Fibroblast of the aortic adventitia (primary cell): Measurements from ENCODE around the gene POLR2C. TPM values are rescaled to one million over a fixed set of nuclear protein-coding genes. Genes with fewer than 3 reads are reported as not detected.

Experiments used
- DNase-seq: peaks from one replicate; pipeline ENCODE4 v3.0.0-alpha.2; 2010; ENCODE audit warnings: low read depth
- H3K4me3 ChIP-seq: 2 replicates; pipeline ENCODE4 v1.5.1; 2011; ENCODE audit warnings: low read depth, mild to moderate bottlenecking, control low read depth, low read length, moderate library complexity
- CTCF ChIP-seq: IDR thresholded peaks from 2 replicates; pipeline ENCODE4 v1.5.1; 2011; ENCODE audit warnings: mild to moderate bottlenecking, low read length, control low read depth, inconsistent platforms; ENCODE audit not compliant: insufficient read depth
- total RNA-seq: library from RNA; depleted of rRNA; stranded (reverse); fragments of >200 nt; gene quantifications from 2 replicates; pipeline ENCODE4 v1.2.3, GENCODE V29; 2012; ENCODE audit warnings: low replicate concordance

Gene POLR2C
- total RNA-seq, 1 donor: 76.6 TPM

GRCh38 chr16:57519796-57520360, 57.4 kb downstream of the POLR2C start:
- H3K4me3 ChIP-seq: no peak overlapping the region
- DNase-seq: peak; percentile 69
- TF ChIP-seq CTCF: peak; percentile 98

Other genes starting within 250 kb of the POLR2C start
- gene ARL2BP, start 217.4 kb upstream of the POLR2C start, total RNA-seq: 65.3 and 127 TPM in 2 replicates
- under 0.01 TPM in 1 of 2 replicates, not detected in the other for gene PLLP, start 178.0 kb upstream of the POLR2C start, total RNA-seq
- not detected in 2 replicates for gene CCL22, start 103.9 kb upstream of the POLR2C start, total RNA-seq
- 0.18 and 0.33 TPM in 2 replicates for gene CX3CL1, start 90.2 kb upstream of the POLR2C start, total RNA-seq
- not detected in 2 replicates for gene CCL17, start 57.9 kb upstream of the POLR2C start, total RNA-seq
- 39.3 and 53.9 TPM in 2 replicates for gene CIAPIN1, start 15.3 kb upstream of the POLR2C start, total RNA-seq
- 30.9 and 40.0 TPM in 2 replicates for gene COQ9, start 15.2 kb upstream of the POLR2C start, total RNA-seq
- 19.5 and 29.6 TPM in 2 replicates for gene DOK4, start 23.8 kb downstream of the POLR2C start, total RNA-seq
- gene CCDC102A, start 73.9 kb downstream of the POLR2C start, total RNA-seq: 9.9 and 30.7 TPM in 2 replicates
- not detected in 2 replicates for gene ADGRG5, start 80.0 kb downstream of the POLR2C start, total RNA-seq
- 1.6 and 9.8 TPM in 2 replicates for gene ADGRG1, start 166.0 kb downstream of the POLR2C start, total RNA-seq
- not detected in 2 replicates for gene ADGRG3, start 205.6 kb downstream of the POLR2C start, total RNA-seq
- 0.09 TPM in 1 of 2 replicates, not detected in the other for gene DRC7, start 232.1 kb downstream of the POLR2C start, total RNA-seq